Measurements from ENCODE around the gene RABIF. TPM values are rescaled to one million over a fixed set of nuclear protein-coding genes. Genes with fewer than 3 reads are reported as not detected.

Gene RABIF
- total RNA-seq: 10 to 100 TPM in 1 of 2 donors, 1 to 10 TPM in 1; 8.9 to 12.0 TPM

DNA sequence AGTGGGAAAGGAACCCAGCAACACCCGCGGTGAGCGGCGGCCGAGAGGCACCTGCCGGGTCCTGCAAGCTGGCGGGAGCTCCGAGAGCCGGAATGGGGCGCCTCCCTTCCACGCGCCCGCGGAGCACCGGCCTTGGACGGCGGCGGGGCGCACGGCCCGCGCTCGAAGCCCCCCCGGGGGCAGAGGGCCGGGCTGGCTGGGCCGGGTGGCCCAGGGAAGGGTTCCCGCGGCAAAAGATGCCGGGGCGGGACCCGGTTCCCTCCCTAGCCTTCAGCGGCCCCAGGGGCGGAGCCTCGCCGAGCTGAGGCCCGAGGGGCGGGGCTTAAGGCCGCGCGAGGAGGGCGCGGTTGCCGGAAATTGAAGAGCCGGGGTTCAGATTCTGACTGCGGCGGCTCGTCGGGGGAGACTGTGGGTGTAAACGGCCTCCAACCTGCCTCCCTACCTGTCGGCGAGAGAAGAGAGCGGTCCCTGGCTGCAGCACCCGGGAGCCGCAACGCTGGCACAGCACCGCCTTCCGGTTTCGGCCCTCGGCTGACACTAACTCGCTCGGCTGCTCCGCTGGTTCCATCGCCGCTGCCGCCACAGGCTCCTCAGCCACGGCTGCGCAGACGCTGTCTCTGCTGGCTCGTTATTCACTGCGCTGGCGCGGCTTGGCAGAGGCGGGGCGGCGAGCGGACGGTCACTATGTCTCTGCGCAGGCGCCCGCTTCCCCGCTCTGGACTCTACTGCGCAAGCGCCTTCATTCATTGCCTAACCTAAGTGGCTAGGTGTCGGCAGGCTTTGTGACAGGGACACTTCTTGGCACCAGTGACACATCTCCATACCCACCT is at the start of gene RABIF:
Gene RABIF (minus strand): TSS at position 619 of the 830 bp plus-strand sequence. CDS start 51 bp downstream, at position 568.

DNA sequence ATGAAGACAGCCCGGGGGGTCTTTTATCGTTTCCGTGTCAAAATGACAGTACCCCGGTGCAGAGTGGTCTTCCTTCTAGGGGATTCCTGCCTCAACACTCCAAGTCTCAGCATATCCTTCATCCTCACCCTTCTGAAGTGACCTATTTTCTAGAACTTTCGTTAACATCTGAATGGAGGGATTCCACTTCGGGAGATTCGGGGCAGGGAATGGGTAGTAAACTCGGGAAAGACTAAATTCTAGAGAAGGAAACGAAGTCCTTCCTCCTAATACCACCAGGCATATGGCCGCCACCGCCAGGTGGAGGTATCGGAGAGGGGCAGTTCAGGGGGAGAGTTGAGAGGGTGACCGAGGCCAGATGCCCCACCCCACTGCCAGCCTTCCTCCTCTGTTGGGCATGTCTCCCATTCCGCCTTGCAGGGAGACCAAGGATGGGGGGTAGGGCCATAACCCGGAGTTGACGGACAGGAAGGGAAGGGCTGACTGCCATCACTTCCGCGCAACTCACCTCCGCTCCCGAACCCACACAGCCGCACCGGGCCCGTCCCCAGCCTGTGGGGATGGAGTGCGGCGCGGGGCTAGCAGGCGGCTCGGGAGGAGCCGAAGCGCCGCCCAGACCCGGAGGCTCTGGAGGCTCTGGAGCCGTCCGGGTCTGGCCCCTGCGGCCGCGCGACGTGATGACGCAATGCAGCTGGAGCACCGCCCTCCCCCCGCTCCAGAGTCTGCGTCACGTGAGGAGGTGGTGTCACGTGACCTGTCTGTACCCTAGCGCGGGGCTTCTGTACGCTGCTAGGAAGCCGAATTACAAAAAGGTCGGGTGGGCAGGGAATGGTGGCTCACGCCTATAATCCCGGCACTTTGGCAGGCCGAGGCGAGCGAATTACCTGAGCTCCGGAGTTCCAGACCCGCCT is 37.9 kb upstream of the RABIF start, which contains the start of gene KLHL12:
Gene KLHL12 (minus strand): TSS at position 654 of the 911 bp plus-strand sequence. CDS start 2,072 bp downstream, outside the sequence.

Small RNAs within 50 kb of the gene (small RNA-seq; reads per million reads assigned to genes)
- 0 reads per million in 2 donors for gene RF00019

Other genes starting within 250 kb of the RABIF start
- under 1 TPM in 1 of 2 donors, not detected in 1; under 0.01 TPM for gene SYT2, start 178.7 kb downstream of the RABIF start, total RNA-seq
- gene KDM5B, start 80.7 kb downstream of the RABIF start, total RNA-seq: 10 to 100 TPM; 64.0 to 66.3 TPM
- 1 to 10 TPM in 1 of 2 donors, under 1 TPM in 1; 0.33 to 1.4 TPM for gene PCAT6, start 78.2 kb downstream of the RABIF start, total RNA-seq
- gene KLHL12, start 38.1 kb upstream of the RABIF start, total RNA-seq: 10 to 100 TPM; 30.0 to 56.8 TPM
- 100 to 1,000 TPM; 215 to 230 TPM for gene ADIPOR1, start 69.2 kb upstream of the RABIF start, total RNA-seq
- gene CYB5R1, start 78.1 kb upstream of the RABIF start, total RNA-seq: 10 to 100 TPM; 54.9 to 85.0 TPM
- 10 to 100 TPM; 77.4 to 90.6 TPM for gene TMEM183A, start 118.2 kb upstream of the RABIF start, total RNA-seq
- 1 to 10 TPM; 1.0 to 2.3 TPM for gene PPFIA4, start 137.3 kb upstream of the RABIF start, total RNA-seq
- gene MYOG, start 196.9 kb upstream of the RABIF start, total RNA-seq: not detected
- 1 to 10 TPM in 1 of 2 donors, not detected in 1; 1.0 TPM for gene ADORA1, start 238.6 kb upstream of the RABIF start, total RNA-seq

All from melanocyte of skin (primary cell).